GM19351 (cell line): ENCODE results near the gene ANK2.

Source experiments
- ATAC-seq: cut with Tn5 transposase; IDR thresholded peaks from one replicate; pipeline ENCODE4 v1.9.1; 2021; ENCODE audit warnings: mild to moderate bottlenecking, moderate library complexity; ENCODE audit not compliant: unreplicated experiment

ANK2 gene

GRCh38 chr4:113088050-113088449 is 38.6 kb downstream of the ANK2 start:
- no peak for ATAC-seq

DNA sequence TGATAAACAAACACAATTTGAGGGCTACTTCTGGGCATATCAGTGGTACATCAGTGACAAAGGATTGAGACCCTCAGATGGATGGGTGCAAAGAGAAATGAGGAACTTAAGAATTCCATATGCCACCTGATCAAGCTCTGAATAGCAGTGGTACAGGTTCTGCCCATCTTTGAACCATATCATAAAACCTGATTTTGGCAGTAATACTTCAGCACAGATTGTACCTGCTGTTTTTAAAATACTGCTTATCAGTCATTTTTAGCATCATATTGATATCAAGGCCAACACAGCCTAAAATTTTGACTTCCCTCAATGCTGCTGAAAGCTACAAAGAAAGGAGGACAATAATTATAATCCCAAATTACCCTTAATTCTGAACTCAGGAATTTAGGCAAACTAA is 41.5 kb downstream of the ANK2 start:
- no peak for ATAC-seq

- ATAC-seq = no peak
These were observed 44.9 kb downstream of the ANK2 start for GRCh38 chr4:113094331-113094730.

DNA sequence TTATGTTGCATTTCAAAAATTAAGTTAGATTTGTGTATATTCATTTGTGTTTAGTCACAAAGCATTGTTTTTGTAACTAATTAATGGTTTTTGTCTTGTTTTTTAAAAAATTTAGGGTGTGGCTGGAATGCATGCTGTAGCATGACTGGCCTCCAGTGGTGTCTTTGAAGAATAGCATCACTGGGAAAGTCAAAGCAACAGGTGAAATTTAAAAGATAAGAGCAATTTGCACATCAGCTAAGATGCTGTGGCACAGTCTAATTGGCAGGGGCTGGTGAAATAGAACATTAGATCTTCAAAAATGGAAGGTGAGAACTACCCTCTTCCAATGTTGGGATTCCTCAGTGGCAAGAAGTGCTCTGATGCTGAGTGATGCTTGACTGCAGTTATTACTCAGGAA is 45.3 kb downstream of the ANK2 start:
- ATAC-seq = no peak

DNA sequence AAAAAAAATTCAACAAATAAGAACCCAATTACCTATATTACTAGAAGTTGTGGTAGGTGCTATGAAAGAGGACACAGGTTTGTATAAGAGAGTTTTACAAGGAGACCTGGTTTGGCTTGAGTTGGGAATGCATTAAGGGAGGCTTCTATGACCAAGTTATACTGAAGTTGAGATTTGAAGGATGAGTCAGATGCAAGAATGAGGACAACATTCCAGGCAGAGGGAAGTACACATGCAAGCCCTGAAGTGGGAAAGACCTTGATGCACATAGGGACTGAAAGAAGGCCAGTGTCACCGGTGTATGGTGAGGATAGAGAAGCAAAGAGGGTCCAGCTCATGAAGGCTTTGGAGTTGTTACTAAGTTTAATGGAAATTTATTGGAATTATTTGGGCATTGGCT is 52.2 kb downstream of the ANK2 start:
- ATAC-seq = no peak

DNA sequence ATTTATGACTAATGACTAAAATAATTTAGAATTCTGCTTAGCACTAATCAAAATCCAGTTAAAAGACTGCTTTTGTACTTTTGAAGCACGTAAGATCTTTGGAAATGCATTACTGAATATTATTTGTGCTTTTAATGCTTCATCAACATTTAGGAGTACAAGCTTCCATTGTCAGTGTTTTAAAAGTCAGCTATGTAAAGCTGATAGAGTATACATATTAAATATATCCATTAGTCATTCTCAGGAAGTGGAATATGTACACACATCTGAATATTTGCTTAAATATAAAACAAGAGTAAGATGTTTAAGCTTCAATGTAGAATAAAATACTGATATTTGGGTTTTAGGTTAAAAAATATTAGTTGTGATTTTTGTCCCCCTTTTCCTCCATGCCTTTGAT is 54.1 kb downstream of the ANK2 start:
- ATAC-seq = no peak

- ATAC-seq = no peak
These were observed 56.7 kb downstream of the ANK2 start for GRCh38 chr4:113106108-113106507.

DNA sequence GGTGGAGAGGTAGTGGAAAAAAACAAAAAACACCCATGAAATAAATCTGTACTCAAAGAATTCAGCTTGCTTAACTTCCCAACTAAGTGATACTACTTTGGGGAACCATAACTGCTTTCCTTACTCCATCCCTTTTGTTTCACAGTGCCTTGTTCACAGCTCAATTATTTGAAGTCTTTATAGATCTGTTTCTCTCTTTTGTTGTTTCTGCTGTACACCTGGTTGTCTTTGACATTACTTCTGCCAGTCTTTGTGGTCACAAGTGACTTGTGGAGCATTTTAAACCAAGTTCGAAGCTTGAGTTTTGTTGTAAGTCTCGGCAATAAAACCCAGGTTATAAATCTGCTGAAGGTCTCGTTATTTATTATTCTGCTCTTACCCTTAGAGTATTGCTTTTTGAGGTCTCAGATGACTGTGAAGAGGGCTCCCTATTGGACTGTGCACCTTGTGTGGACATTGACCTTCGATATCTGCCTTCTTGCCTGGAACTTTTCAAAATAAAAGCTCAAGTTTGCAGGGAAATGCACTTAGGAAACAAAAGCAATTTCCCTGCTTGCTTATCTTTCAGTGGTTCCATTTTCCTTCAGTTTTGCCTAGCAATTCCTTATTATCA is 59.8 kb downstream of the ANK2 start:
- no peak for ATAC-seq

DNA sequence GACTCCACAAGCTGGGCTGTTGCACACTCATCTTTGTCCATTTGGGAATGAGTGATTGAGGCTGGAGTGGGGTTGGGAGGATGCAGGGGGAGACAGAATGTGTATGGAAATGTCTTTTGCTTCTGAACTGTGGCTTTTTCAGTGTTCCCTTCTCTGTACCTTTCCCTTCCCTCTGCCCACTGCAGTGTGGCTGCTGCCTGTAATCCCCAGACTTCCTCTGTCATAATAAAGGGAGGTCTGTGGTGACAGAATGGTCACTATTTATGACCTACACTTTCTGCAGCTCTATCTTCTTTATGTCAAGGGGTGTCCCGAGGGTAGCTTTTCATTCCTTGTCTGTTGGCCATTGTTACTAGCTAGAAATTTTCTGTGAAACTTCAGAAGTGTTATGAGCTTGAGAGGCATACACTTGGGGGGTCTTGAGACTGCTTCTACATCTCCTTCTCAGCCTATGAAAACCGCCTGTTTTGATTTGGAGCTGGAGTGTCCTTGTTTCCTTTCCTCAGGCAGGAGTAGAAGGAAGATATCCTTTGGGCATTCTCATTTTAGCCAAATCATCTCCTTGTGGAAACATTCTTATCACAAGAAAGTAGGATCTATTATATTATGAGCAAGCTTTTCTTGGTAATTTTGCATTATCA is 63.0 kb downstream of the ANK2 start:
- ATAC-seq = no peak

DNA sequence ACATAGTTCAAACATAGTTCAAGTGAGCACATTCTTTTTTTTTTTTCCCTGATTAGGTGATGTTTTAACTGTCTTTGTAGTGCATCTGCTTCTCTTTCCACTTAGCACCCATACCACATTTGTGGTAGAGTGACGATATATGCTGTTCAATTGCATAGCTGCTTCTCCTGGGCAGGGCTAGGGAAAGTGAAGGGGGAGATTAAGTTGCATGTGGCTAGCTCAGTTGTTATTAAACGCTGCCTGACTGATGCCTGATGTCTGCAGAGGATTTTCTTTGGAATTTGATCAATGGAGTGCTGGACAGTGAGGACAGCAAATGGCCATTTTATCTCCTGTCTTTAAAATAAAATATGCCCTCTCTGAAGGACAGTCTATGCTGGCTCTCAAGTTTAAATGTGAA is 63.7 kb downstream of the ANK2 start:
- ATAC-seq = no peak

GRCh38 chr4:113114884-113115283 is 65.4 kb downstream of the ANK2 start:
- no peak for ATAC-seq

- ATAC-seq = no peak
These were observed 67.2 kb downstream of the ANK2 start for GRCh38 chr4:113116414-113117357.

DNA sequence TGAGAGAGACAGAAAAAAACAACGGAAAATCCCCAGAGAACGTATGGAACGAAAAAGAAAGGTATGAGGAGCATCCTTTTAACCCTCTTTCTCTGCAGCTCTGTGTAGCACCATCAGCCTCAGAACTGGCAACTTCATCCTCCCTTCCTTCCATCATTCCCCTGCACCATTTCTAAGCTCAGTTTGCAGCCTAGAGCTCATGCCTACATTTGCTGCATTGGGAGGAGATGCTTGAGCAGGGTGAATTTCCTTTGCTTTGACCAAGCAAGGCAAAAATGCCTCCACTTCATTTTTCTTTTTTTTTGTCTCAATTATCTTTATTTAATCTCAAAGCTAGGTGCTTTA is 67.9 kb downstream of the ANK2 start:
- no peak for ATAC-seq

- ATAC-seq = no peak
These were observed 72.6 kb downstream of the ANK2 start for GRCh38 chr4:113122066-113122465.

DNA sequence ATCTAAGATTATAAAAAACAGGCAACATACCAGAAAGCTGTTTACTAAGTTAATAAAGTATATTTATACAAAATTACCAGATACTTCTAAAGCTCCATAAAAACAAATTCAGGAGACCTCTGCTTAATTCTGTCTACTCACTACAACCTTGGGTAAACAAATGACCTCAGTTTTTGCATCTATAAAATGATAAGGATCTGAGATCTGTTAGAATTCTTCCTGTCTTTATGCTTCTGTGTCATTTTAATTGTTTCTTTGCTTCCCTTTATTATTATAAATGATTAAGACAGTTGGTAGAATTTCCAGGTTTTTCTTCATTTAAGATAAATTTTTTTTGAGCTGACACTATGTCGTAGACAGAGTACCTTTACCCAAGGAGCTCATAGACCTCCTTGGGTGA is 76.0 kb downstream of the ANK2 start:
- no peak for ATAC-seq

GRCh38 chr4:113131136-113131535 is 81.7 kb downstream of the ANK2 start:
- ATAC-seq = no peak

- no peak for ATAC-seq
These were observed 82.2 kb downstream of the ANK2 start for GRCh38 chr4:113131621-113132020.

DNA sequence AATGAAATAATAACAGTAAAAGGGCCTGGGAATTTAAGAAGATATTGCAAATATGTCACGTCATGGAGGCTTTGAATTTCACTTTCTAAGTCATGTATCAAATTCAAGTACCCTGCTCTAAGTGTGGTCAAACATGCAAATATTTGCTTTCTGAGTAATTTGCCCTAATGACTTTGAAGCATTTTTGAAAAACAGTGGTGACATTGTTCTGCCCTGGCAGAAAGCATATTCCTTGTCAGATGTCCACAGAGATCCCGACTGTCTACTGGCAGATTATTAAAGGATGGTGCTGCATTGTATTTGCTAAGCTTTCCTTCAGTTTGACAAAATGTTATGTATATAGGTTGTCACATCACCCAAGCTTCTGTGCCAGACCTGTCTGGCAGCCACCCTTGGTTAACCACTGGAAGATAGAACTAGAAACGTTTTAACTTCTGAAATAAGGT is 92.5 kb downstream of the ANK2 start:
- peak; percentile 59 for ATAC-seq

GRCh38 chr4:113142351-113142750 is 92.9 kb downstream of the ANK2 start:
- no peak for ATAC-seq

DNA sequence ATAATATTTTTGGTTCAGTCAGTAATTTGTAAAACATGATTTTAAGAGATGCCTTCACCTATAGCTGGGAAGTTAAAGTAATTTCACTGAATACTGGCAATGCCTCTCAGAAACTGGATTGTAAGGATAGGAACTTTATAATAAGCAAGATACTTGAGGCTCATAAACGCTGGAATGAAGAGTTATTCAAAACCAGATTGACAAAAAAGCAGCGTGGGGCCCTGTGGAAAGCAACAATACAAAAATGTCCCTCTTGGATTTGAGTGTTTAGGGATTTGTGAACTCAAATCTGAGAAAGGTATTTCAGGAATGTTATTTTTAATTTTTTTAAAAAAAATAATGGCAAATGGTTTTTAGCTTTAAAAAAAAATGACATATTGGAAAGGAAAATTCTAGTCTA is 94.6 kb downstream of the ANK2 start:
- ATAC-seq = no peak

DNA sequence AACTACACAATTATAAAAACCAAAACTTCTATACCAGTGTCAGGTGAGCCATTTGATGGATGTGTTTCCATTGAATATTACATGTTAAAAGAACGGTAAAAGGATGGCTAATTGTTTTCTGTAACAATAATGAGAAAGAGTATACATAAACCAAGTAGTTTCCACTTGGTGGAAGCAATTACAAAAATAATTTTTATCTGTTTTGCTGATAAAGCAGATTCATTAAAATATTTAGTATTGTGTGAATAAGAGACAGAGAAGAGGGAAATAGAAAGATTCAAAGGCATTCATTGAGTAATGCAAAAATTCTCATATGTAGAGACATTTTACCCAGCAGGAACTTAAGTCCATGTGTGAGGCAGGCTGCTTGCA is 95.7 kb downstream of the ANK2 start:
- ATAC-seq = no peak
